HepG2 (cell line): ENCODE measurements around the gene EIF6. TPM values are rescaled to one million over a fixed set of nuclear protein-coding genes. Genes with fewer than 3 reads are reported as not detected.

Experiments
- ARNT ChIP-seq: fragments of 450-650 bp; IDR thresholded peaks from 2 replicates; pipeline ENCODE4 v1.6.1; 2017
- CCDC6 ChIP-seq: sonication (generic); formaldehyde crosslinking; IDR thresholded peaks from 2 replicates; pipeline ENCODE4 v1.8.1; 2022; ENCODE audit warnings: mild to moderate bottlenecking, missing genetic modification reagents, moderate library complexity
- FOSL2 ChIP-seq: sonication (generic); formaldehyde crosslinking; IDR thresholded peaks from 2 replicates; pipeline ENCODE4 v1.4.0; 2020; ENCODE audit warnings: missing genetic modification reagents
- PRPF4 ChIP-seq: fragments of 200-400 bp; formaldehyde crosslinking; IDR thresholded peaks from 2 replicates; pipeline ENCODE4 v1.6.1; 2016; ENCODE audit warnings: low read length, low read depth; ENCODE audit not compliant: poor library complexity, severe bottlenecking
- RCOR2 ChIP-seq: IDR thresholded peaks from 2 replicates; pipeline ENCODE4 v1.6.1; 2016; ENCODE audit warnings: missing biosample characterization, missing genetic modification reagents
- TSC22D2 ChIP-seq: sonication (generic); formaldehyde crosslinking; IDR thresholded peaks from 2 replicates; pipeline ENCODE4 v1.5.1; 2020; ENCODE audit warnings: missing genetic modification reagents, mild to moderate bottlenecking, borderline replicate concordance
- ZNF136 ChIP-seq: sonication (generic); formaldehyde crosslinking; IDR thresholded peaks from 2 replicates; pipeline ENCODE4 v1.8.1; 2022; ENCODE audit warnings: low read depth, mild to moderate bottlenecking, moderate library complexity, missing genetic modification reagents
- ZNF180 ChIP-seq: sonication (generic); formaldehyde crosslinking; IDR thresholded peaks from 2 replicates; pipeline ENCODE4 v1.4.0; 2020; ENCODE audit warnings: low read depth, missing genetic modification reagents, borderline replicate concordance
- polyA plus RNA-seq, 8 experiments: library from polyadenylated mRNA; depleted of rRNA in 3 of 8; stranded (reverse) in 7 of 8; unstranded in 1 of 8; fragments of >200 nt; fragmentation: Illumina TruSeq in 4 of 8; extraction: Trizol in 4 of 8; gene quantifications; 2 replicates each; pipeline versions ENCODE4 v1.2.1 to v1.2.3, GENCODE V29; 2011 to 2016; ENCODE audit warnings: low read depth in 4 of 8, missing spikeins in 1 of 8, mixed read lengths in 1 of 8; ENCODE audit not compliant: insufficient read depth in 1 of 8
- total RNA-seq, 5 experiments: library from RNA; depleted of rRNA; stranded (reverse); fragments of >200 nt; fragmentation: Illumina TruSeq; extraction: Trizol; gene quantifications; 2 replicates each; pipeline ENCODE4 v1.2.3, GENCODE V29; 2016; ENCODE audit warnings: low read depth in 1 of 5
- TF ChIP-seq, protein P1 (sequence below): IDR thresholded peaks from 2 replicates; pipeline ENCODE4 v1.6.1; 2016; ENCODE audit warnings: missing compliant biosample characterization, missing genetic modification reagents, borderline replicate concordance
- TF ChIP-seq, protein P2 (sequence below): sonication (generic); formaldehyde crosslinking; IDR thresholded peaks from 2 replicates; pipeline ENCODE4 v1.4.0; 2020; ENCODE audit warnings: missing genetic modification reagents
- TF ChIP-seq, protein P3 (sequence below): sonication (generic); formaldehyde crosslinking; IDR thresholded peaks from 2 replicates; pipeline ENCODE4 v1.8.1; 2023; ENCODE audit warnings: missing genetic modification reagents, inconsistent platforms, borderline replicate concordance
- TF ChIP-seq, protein P4 (sequence below): sonication (generic); formaldehyde crosslinking; IDR thresholded peaks from 2 replicates; pipeline ENCODE4 v1.4.0; 2020; ENCODE audit warnings: missing genetic modification reagents, borderline replicate concordance
- TF ChIP-seq, protein P5 (sequence below): sonication (generic); formaldehyde crosslinking; IDR thresholded peaks from 2 replicates; pipeline ENCODE4 v1.4.0; 2020; ENCODE audit warnings: missing genetic modification reagents, borderline replicate concordance

Gene EIF6
- total and polyA plus RNA-seq, 2 of the 13 experiments (the other 11 are each of a cell fraction or from before 2014, with no cell fraction given), result 462 to 466 TPM

DNA sequence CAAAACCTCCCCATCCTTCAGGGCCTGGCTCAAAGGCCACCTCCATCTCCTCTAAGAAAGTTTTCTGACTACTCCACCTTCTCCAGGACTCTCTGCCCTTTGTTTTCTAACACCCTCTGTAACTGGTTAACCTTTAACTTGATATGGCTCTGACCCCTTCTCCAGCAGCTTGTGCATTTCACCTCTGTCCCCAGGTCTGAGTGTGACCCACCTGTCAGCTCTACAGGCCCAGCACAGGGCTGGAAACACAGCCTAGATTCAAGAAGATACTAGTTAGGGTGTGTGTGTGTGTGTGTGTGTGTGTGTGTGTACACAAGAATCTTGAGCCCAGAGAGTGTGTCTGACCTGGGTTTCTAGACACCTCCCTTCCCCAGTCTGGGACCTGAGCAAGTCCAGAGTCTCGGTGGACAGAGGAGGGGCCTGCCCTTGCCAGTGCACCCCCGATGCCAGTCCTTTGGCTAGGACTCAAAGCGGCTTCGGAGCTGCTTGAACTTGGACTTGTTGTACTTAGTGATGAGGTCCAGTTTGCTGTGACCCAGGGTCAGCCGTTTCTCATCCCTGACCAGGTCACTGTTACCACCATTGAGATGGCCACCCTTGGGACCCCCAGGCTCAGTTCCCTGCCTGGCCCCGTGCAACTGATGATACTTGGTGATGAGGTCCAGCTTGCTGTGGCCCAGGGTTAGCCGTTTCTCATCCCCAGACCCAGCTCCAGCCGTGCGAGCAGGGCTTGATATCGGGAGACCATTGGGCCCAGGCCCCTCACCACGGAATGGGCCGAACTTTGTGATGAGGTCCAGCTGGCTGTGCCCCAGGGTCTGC lies 1.7 kb upstream of the EIF6 start (continued):
- TF ChIP-seq, protein P1, sequence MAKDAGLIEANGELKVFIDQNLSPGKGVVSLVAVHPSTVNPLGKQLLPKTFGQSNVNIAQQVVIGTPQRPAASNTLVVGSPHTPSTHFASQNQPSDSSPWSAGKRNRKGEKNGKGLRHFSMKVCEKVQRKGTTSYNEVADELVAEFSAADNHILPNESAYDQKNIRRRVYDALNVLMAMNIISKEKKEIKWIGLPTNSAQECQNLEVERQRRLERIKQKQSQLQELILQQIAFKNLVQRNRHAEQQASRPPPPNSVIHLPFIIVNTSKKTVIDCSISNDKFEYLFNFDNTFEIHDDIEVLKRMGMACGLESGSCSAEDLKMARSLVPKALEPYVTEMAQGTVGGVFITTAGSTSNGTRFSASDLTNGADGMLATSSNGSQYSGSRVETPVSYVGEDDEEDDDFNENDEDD (CRISPR knock-in tag), result 0 out of 2 replicates have a peak, but pooled peaks have one; percentile 16
- no peak for TF ChIP-seq ZNF136
- TF ChIP-seq TSC22D2 (CRISPR knock-in tag), result peak; percentile 66
- no peak for TF ChIP-seq PRPF4
- TF ChIP-seq FOSL2 (CRISPR knock-in tag), result no peak
- no peak for TF ChIP-seq ARNT
- TF ChIP-seq, protein P2, sequence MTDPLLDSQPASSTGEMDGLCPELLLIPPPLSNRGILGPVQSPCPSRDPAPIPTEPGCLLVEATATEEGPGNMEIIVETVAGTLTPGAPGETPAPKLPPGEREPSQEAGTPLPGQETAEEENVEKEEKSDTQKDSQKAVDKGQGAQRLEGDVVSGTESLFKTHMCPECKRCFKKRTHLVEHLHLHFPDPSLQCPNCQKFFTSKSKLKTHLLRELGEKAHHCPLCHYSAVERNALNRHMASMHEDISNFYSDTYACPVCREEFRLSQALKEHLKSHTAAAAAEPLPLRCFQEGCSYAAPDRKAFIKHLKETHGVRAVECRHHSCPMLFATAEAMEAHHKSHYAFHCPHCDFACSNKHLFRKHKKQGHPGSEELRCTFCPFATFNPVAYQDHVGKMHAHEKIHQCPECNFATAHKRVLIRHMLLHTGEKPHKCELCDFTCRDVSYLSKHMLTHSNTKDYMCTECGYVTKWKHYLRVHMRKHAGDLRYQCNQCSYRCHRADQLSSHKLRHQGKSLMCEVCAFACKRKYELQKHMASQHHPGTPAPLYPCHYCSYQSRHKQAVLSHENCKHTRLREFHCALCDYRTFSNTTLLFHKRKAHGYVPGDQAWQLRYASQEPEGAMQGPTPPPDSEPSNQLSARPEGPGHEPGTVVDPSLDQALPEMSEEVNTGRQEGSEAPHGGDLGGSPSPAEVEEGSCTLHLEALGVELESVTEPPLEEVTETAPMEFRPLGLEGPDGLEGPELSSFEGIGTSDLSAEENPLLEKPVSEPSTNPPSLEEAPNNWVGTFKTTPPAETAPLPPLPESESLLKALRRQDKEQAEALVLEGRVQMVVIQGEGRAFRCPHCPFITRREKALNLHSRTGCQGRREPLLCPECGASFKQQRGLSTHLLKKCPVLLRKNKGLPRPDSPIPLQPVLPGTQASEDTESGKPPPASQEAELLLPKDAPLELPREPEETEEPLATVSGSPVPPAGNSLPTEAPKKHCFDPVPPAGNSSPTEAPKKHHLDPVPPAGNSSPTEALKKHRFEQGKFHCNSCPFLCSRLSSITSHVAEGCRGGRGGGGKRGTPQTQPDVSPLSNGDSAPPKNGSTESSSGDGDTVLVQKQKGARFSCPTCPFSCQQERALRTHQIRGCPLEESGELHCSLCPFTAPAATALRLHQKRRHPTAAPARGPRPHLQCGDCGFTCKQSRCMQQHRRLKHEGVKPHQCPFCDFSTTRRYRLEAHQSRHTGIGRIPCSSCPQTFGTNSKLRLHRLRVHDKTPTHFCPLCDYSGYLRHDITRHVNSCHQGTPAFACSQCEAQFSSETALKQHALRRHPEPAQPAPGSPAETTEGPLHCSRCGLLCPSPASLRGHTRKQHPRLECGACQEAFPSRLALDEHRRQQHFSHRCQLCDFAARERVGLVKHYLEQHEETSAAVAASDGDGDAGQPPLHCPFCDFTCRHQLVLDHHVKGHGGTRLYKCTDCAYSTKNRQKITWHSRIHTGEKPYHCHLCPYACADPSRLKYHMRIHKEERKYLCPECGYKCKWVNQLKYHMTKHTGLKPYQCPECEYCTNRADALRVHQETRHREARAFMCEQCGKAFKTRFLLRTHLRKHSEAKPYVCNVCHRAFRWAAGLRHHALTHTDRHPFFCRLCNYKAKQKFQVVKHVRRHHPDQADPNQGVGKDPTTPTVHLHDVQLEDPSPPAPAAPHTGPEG, result no peak
- TF ChIP-seq, protein P3, sequence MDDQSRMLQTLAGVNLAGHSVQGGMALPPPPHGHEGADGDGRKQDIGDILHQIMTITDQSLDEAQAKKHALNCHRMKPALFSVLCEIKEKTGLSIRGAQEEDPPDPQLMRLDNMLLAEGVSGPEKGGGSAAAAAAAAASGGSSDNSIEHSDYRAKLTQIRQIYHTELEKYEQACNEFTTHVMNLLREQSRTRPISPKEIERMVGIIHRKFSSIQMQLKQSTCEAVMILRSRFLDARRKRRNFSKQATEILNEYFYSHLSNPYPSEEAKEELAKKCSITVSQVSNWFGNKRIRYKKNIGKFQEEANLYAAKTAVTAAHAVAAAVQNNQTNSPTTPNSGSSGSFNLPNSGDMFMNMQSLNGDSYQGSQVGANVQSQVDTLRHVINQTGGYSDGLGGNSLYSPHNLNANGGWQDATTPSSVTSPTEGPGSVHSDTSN (CRISPR knock-in tag), result no peak
- TF ChIP-seq, protein P4, sequence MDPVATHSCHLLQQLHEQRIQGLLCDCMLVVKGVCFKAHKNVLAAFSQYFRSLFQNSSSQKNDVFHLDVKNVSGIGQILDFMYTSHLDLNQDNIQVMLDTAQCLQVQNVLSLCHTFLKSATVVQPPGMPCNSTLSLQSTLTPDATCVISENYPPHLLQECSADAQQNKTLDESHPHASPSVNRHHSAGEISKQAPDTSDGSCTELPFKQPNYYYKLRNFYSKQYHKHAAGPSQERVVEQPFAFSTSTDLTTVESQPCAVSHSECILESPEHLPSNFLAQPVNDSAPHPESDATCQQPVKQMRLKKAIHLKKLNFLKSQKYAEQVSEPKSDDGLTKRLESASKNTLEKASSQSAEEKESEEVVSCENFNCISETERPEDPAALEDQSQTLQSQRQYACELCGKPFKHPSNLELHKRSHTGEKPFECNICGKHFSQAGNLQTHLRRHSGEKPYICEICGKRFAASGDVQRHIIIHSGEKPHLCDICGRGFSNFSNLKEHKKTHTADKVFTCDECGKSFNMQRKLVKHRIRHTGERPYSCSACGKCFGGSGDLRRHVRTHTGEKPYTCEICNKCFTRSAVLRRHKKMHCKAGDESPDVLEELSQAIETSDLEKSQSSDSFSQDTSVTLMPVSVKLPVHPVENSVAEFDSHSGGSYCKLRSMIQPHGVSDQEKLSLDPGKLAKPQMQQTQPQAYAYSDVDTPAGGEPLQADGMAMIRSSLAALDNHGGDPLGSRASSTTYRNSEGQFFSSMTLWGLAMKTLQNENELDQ (CRISPR knock-in tag), result no peak
- no peak; the same call in 1 of the 2 replicates for TF ChIP-seq RCOR2 (CRISPR knock-in tag)
- TF ChIP-seq, protein P5, sequence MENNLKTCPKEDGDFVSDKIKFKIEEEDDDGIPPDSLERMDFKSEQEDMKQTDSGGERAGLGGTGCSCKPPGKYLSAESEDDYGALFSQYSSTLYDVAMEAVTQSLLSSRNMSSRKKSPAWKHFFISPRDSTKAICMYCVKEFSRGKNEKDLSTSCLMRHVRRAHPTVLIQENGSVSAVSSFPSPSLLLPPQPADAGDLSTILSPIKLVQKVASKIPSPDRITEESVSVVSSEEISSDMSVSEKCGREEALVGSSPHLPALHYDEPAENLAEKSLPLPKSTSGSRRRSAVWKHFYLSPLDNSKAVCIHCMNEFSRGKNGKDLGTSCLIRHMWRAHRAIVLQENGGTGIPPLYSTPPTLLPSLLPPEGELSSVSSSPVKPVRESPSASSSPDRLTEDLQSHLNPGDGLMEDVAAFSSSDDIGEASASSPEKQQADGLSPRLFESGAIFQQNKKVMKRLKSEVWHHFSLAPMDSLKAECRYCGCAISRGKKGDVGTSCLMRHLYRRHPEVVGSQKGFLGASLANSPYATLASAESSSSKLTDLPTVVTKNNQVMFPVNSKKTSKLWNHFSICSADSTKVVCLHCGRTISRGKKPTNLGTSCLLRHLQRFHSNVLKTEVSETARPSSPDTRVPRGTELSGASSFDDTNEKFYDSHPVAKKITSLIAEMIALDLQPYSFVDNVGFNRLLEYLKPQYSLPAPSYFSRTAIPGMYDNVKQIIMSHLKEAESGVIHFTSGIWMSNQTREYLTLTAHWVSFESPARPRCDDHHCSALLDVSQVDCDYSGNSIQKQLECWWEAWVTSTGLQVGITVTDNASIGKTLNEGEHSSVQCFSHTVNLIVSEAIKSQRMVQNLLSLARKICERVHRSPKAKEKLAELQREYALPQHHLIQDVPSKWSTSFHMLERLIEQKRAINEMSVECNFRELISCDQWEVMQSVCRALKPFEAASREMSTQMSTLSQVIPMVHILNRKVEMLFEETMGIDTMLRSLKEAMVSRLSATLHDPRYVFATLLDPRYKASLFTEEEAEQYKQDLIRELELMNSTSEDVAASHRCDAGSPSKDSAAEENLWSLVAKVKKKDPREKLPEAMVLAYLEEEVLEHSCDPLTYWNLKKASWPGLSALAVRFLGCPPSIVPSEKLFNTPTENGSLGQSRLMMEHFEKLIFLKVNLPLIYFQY (CRISPR knock-in tag), result peak; percentile 79; the same call in 1 of the 2 replicates
- peak; percentile 35; the same call in 1 of the 2 replicates for TF ChIP-seq CCDC6 (CRISPR knock-in tag)
- no peak for TF ChIP-seq ZNF180
